GM23338 (cell line): Measurements from ENCODE around the gene KCNE5. TPM values are rescaled to one million over a fixed set of nuclear protein-coding genes. Genes with fewer than 3 reads are reported as not detected.

Experiments
- ATAC-seq: fragments of 200-7000 bp; cut with Tn5 transposase; 3 replicates; pipeline ENCODE4 v1.9.1; 2020
- DNase-seq: peaks from one replicate; pipeline ENCODE4 v3.0.0-alpha.2; 2015; ENCODE audit warnings: low spot score
- H2AFZ ChIP-seq: fragments of 200-600 bp; sonication (generic); 2 replicates; pipeline ENCODE4 v1.8.0; 2016; ENCODE audit warnings: antibody characterized with exemption, mild to moderate bottlenecking, moderate library complexity
- H3F3A ChIP-seq: fragments of 200-600 bp; sonication (generic); replicated peaks from 2 replicates; pipeline ENCODE4 v1.8.0; 2017; ENCODE audit warnings: antibody characterized with exemption, mixed run types, low read depth
- H3K27ac ChIP-seq: fragments of 200-600 bp; sonication (generic); 2 replicates; pipeline ENCODE4 v1.6.1; 2016; ENCODE audit warnings: low read depth
- H3K27me3 ChIP-seq: fragments of 200-600 bp; sonication (generic); 2 replicates; pipeline ENCODE4 v1.8.0; 2016; ENCODE audit warnings: mild to moderate bottlenecking, mixed run types, moderate library complexity; ENCODE audit not compliant: insufficient read depth
- H3K36me3 ChIP-seq: fragments of 200-600 bp; sonication (generic); 2 replicates; pipeline ENCODE4 v1.8.0; 2016; ENCODE audit warnings: mild to moderate bottlenecking; ENCODE audit not compliant: insufficient read depth
- H3K4me1 ChIP-seq: fragments of 200-600 bp; sonication (generic); 2 replicates; pipeline ENCODE4 v1.8.0; 2016; ENCODE audit warnings: mild to moderate bottlenecking, moderate library complexity; ENCODE audit not compliant: insufficient read depth
- H3K4me2 ChIP-seq: fragments of 200-600 bp; sonication (generic); 2 replicates; pipeline ENCODE4 v1.7.1; 2017; ENCODE audit warnings: mixed run types
- H3K4me3 ChIP-seq: fragments of 200-600 bp; sonication (generic); 2 replicates; pipeline ENCODE4 v1.6.1; 2016; ENCODE audit warnings: mixed run types
- H3K79me2 ChIP-seq: fragments of 200-600 bp; sonication (generic); replicated peaks from 2 replicates; pipeline ENCODE4 v1.8.0; 2017; ENCODE audit warnings: mild to moderate bottlenecking; ENCODE audit not compliant: insufficient read depth
- H3K9me2 ChIP-seq: fragments of 200-600 bp; sonication (generic); 2 replicates; pipeline ENCODE4 v1.8.0; 2017; ENCODE audit not compliant: insufficient read depth
- H4K20me1 ChIP-seq: fragments of 200-600 bp; sonication (generic); replicated peaks from 2 replicates; pipeline ENCODE4 v1.8.0; 2017; ENCODE audit warnings: mild to moderate bottlenecking; ENCODE audit not compliant: insufficient read depth
- H3K27ac Mint-ChIP-seq: 2 replicates; pipeline ENCODE4 v1.8.0; 2020; ENCODE audit warnings: inconsistent platforms, mild to moderate bottlenecking, moderate library complexity, mixed read lengths
- H3K27me3 Mint-ChIP-seq: 3 replicates; pipeline ENCODE4 v1.8.0; 2022; ENCODE audit warnings: low read depth, mild to moderate bottlenecking, moderate library complexity, mixed read lengths, inconsistent platforms; ENCODE audit not compliant: insufficient read depth, poor library complexity
- H3K36me3 Mint-ChIP-seq: 3 replicates; pipeline ENCODE4 v1.8.0; 2021; ENCODE audit warnings: low read depth, mild to moderate bottlenecking, inconsistent platforms, moderate library complexity, mixed read lengths
- H3K4me1 Mint-ChIP-seq: 3 replicates; pipeline ENCODE4 v1.8.0; 2020; ENCODE audit warnings: mild to moderate bottlenecking, inconsistent platforms, mixed read lengths
- H3K4me3 Mint-ChIP-seq: 3 replicates; pipeline ENCODE4 v1.8.0; 2021; ENCODE audit warnings: moderate library complexity, mild to moderate bottlenecking, inconsistent platforms, mixed read lengths
- H3K9me3 Mint-ChIP-seq: 3 replicates; pipeline ENCODE4 v1.8.0; 2020; ENCODE audit warnings: moderate library complexity, mild to moderate bottlenecking, inconsistent platforms, mixed read lengths
- CREB1 ChIP-seq: fragments of 250-450 bp; sonication (Bioruptor Pico); IDR thresholded peaks from 2 replicates; pipeline ENCODE4 v1.5.0; 2020; ENCODE audit warnings: low read depth, mild to moderate bottlenecking, moderate library complexity
- EZH2 ChIP-seq: fragments of 200-600 bp; sonication (generic); IDR thresholded peaks from one replicate; pipeline ENCODE4 v1.8.0; 2017; ENCODE audit warnings: antibody characterized with exemption, mild to moderate bottlenecking, low read depth; ENCODE audit not compliant: unreplicated experiment
- EZH2phosphoT487 ChIP-seq: fragments of 200-600 bp; sonication (generic); IDR thresholded peaks from one replicate; pipeline ENCODE4 v1.8.1; 2018; ENCODE audit warnings: antibody characterized with exemption; ENCODE audit not compliant: unreplicated experiment
- NANOG ChIP-seq: IDR thresholded peaks from 2 replicates; pipeline ENCODE4 v1.6.1; 2016; ENCODE audit warnings: antibody characterized with exemption, borderline replicate concordance
- ZNF114 ChIP-seq: fragments of 250-450 bp; sonication (Bioruptor Pico); IDR thresholded peaks from 2 replicates; pipeline ENCODE4 v1.5.0; 2020; ENCODE audit warnings: mild to moderate bottlenecking, moderate library complexity
- ZNF331 ChIP-seq: fragments of 250-450 bp; sonication (Bioruptor Pico); IDR thresholded peaks from 2 replicates; pipeline ENCODE4 v1.5.0; 2020; ENCODE audit warnings: low read depth, mild to moderate bottlenecking, moderate library complexity
- polyA plus RNA-seq: library from polyadenylated mRNA; unstranded; fragments of >200 nt; fragmentation: Nextera tagmentation; extraction: Ambion mirVana; gene quantifications from 2 replicates; pipeline ENCODE4 v1.2.1, GENCODE V29; 2016
- total RNA-seq: library from RNA; depleted of rRNA; stranded (reverse); fragments of >200 nt; shearing (Covaris generic); gene quantifications from 2 replicates; pipeline ENCODE4 v1.2.3, GENCODE V29; 2014
- TF ChIP-seq, protein P1 (sequence below): IDR thresholded peaks from one replicate; pipeline ENCODE4 v1.6.1; 2018; ENCODE audit warnings: antibody characterized with exemption; ENCODE audit not compliant: unreplicated experiment
- TF ChIP-seq, protein P2 (sequence below), 2 experiments: fragments of 200-600 bp in 1 of 2; sonication (generic) in 1 of 2; conservative IDR thresholded peaks; 2 replicates each; pipeline versions ENCODE4 v1.5.1 to v1.6.1; 2016 to 2017; ENCODE audit warnings: antibody characterized with exemption in 2 of 2, low read depth in 2 of 2, mild to moderate bottlenecking in 2 of 2, moderate library complexity in 1 of 2
- TF ChIP-seq, protein P3 (sequence below): IDR thresholded peaks from 2 replicates; pipeline ENCODE4 v1.6.1; 2016; ENCODE audit warnings: antibody characterized with exemption

Gene KCNE5
- total and polyA plus RNA-seq, 2 experiments from 2014 or later = 4.1 to 5.1 TPM

DNA sequence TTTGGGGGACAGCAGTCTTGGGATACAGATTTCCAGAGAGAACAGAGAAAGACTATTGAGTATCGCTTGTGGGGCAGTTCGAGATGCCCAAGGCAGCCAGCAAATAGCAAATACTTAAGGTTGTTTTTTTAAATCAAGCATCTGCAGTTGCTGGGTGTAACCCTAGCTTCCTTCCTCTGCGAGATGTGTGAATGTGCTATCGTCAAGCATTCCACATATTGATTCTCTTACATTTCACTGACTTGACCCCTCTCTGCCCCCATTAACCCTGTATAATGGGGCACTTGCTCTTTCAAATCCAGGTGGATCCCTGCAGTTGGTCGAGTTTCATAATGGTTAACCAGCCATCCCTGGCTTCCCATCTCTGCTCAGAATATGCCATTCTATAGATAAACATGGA lies 23.5 kb downstream of the KCNE5 start (continued):
- TF ChIP-seq, protein P1, sequence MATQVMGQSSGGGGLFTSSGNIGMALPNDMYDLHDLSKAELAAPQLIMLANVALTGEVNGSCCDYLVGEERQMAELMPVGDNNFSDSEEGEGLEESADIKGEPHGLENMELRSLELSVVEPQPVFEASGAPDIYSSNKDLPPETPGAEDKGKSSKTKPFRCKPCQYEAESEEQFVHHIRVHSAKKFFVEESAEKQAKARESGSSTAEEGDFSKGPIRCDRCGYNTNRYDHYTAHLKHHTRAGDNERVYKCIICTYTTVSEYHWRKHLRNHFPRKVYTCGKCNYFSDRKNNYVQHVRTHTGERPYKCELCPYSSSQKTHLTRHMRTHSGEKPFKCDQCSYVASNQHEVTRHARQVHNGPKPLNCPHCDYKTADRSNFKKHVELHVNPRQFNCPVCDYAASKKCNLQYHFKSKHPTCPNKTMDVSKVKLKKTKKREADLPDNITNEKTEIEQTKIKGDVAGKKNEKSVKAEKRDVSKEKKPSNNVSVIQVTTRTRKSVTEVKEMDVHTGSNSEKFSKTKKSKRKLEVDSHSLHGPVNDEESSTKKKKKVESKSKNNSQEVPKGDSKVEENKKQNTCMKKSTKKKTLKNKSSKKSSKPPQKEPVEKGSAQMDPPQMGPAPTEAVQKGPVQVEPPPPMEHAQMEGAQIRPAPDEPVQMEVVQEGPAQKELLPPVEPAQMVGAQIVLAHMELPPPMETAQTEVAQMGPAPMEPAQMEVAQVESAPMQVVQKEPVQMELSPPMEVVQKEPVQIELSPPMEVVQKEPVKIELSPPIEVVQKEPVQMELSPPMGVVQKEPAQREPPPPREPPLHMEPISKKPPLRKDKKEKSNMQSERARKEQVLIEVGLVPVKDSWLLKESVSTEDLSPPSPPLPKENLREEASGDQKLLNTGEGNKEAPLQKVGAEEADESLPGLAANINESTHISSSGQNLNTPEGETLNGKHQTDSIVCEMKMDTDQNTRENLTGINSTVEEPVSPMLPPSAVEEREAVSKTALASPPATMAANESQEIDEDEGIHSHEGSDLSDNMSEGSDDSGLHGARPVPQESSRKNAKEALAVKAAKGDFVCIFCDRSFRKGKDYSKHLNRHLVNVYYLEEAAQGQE = no peak
- TF ChIP-seq NANOG (no peak), CREB1 (no peak), ZNF331 (no peak), EZH2 (no peak), ZNF114 (no peak)
- TF ChIP-seq, protein P2, sequence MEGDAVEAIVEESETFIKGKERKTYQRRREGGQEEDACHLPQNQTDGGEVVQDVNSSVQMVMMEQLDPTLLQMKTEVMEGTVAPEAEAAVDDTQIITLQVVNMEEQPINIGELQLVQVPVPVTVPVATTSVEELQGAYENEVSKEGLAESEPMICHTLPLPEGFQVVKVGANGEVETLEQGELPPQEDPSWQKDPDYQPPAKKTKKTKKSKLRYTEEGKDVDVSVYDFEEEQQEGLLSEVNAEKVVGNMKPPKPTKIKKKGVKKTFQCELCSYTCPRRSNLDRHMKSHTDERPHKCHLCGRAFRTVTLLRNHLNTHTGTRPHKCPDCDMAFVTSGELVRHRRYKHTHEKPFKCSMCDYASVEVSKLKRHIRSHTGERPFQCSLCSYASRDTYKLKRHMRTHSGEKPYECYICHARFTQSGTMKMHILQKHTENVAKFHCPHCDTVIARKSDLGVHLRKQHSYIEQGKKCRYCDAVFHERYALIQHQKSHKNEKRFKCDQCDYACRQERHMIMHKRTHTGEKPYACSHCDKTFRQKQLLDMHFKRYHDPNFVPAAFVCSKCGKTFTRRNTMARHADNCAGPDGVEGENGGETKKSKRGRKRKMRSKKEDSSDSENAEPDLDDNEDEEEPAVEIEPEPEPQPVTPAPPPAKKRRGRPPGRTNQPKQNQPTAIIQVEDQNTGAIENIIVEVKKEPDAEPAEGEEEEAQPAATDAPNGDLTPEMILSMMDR (conservative IDR thresholded peaks at IDR 0.05; ENCODE audit: low read depth in 2 of 2) = no peak
- TF ChIP-seq, protein P3, sequence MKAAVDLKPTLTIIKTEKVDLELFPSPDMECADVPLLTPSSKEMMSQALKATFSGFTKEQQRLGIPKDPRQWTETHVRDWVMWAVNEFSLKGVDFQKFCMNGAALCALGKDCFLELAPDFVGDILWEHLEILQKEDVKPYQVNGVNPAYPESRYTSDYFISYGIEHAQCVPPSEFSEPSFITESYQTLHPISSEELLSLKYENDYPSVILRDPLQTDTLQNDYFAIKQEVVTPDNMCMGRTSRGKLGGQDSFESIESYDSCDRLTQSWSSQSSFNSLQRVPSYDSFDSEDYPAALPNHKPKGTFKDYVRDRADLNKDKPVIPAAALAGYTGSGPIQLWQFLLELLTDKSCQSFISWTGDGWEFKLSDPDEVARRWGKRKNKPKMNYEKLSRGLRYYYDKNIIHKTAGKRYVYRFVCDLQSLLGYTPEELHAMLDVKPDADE = no peak

DNA sequence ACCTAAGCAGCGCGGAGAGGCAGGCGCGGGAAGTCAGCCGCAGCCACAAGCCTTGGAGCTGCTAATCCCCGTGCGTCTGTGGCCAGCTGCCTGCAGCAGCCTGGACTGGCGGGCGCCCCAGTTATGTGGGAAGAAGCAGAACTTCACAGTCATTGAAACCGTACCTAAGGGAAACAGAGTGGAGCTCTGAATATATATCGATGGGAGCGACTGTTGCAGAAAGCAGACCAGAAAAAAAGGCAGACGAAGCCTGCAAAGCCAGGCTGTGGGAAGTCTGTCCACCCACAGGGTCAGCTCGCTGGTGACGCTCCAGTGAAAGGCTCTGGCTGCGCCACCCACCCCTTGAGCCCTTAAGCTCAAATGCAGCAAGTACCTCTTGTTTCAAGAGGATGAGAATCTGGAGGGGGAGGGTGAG lies 24.7 kb downstream of the KCNE5 start:
- no peak overlapping the region for H3K27ac ChIP-seq
- Mint-ChIP-seq H3K9me3 (no peaks in the 10 kb centered on the region), H3K4me3 (peak overlapping the region; percentile 54; the same call in 2 of the 3 replicates), H3K27ac (no peak overlapping the region), H3K27me3 (peaks cover 2% of the 10 kb centered on the region), H3K4me1 (peaks cover 18% of the 10 kb centered on the region), H3K36me3 (no peaks in the 10 kb centered on the region)
- H3K4me2 ChIP-seq = peak overlapping the region; percentile 65
- H3K9me2 ChIP-seq = no peaks in the 10 kb centered on the region
- H3K4me1 ChIP-seq = 0 out of 2 replicates have a peak, but pooled peaks cover 2% of the 10 kb centered on the region
- peak; percentile 93 for ATAC-seq
- peak overlapping the region; percentile 90 for H2AFZ ChIP-seq
- H3K36me3 ChIP-seq = no peaks in the 10 kb centered on the region
- no peaks in the 10 kb centered on the region for H4K20me1 ChIP-seq
- TF ChIP-seq EZH2 = no peak
- peak; percentile 32 for DNase-seq
- H3K27me3 ChIP-seq = no peaks in the 10 kb centered on the region
- H3F3A ChIP-seq = no peaks in the 10 kb centered on the region
- no peaks in the 10 kb centered on the region for H3K79me2 ChIP-seq
- H3K4me3 ChIP-seq = peak overlapping the region; percentile 39; the same call in 1 of the 2 replicates

DNA sequence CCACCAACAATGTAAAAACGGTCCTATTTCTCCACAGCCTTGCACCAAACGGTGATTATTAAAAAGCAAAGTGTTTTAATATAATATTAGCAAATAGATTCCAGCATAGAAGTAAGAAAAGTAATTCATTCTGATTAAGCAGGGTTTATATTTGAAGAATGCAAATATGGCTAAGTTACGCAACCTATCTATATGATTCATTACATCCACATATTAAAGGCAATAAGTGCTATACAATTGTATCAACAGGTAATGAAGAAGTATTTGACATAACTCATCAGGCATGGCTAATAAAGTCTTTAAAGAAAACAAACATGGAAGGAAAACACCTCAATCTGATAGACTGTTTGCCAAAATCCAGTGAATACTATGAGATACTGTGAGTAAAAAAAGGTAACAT lies 29.0 kb downstream of the KCNE5 start:
- Histone ChIP-seq H3K27ac (no peak overlapping the region), H3K79me2 (no peaks in the 10 kb centered on the region), H3K36me3 (no peaks in the 10 kb centered on the region), H2AFZ (no peak overlapping the region), H3K4me2 (no peak overlapping the region), H3K27me3 (no peaks in the 10 kb centered on the region), H3F3A (no peaks in the 10 kb centered on the region), H3K4me1 (no peaks in the 10 kb centered on the region), H3K4me3 (no peak overlapping the region), H3K9me2 (no peaks in the 10 kb centered on the region), H4K20me1 (no peaks in the 10 kb centered on the region)
- no peak overlapping the region for H3K4me3 Mint-ChIP-seq
- H3K27ac Mint-ChIP-seq = no peak overlapping the region
- H3K9me3 Mint-ChIP-seq = no peaks in the 10 kb centered on the region
- H3K27me3 Mint-ChIP-seq = no peaks in the 10 kb centered on the region
- ATAC-seq (no peak), DNase-seq (no peak)
- peaks cover 8% of the 10 kb centered on the region for H3K4me1 Mint-ChIP-seq
- no peaks in the 10 kb centered on the region for H3K36me3 Mint-ChIP-seq
- no peak for TF ChIP-seq EZH2phosphoT487
